Sigmoid colon (tissue), 4 donors: ENCODE data around the gene NVL.

ENCODE experiments used
- CTCF ChIP-seq, 4 experiments: fragments of 450-650 bp in 3 of 4; fragments of 200-600 bp in 1 of 4; IDR thresholded peaks; one replicate each; pipeline ENCODE4 v1.5.1; 2016 to 2019; ENCODE audit warnings: antibody characterized with exemption in 4 of 4, mild to moderate bottlenecking in 3 of 4, moderate library complexity in 2 of 4
- POLR2A ChIP-seq, 2 donors: fragments of 450-650 bp; IDR thresholded peaks; one replicate each; pipeline ENCODE4 v1.6.1; 2016; ENCODE audit warnings: antibody characterized with exemption in 2 of 2, mild to moderate bottlenecking in 2 of 2, moderate library complexity in 2 of 2
- POLR2AphosphoS5 ChIP-seq, 4 donors: sonication (generic); formaldehyde crosslinking; IDR thresholded peaks; one replicate each; pipeline ENCODE4 v1.6.1; 2017; ENCODE audit warnings: antibody characterized with exemption in 4 of 4

GRCh38 chr1:224273641-224274040, 56.3 kb downstream of the NVL start:
- no peak for TF ChIP-seq CTCF (IDR thresholded peaks at IDR 0.05)
- TF ChIP-seq POLR2A (IDR thresholded peaks at IDR 0.05), result no peak
- no peak for TF ChIP-seq POLR2AphosphoS5 (IDR thresholded peaks at IDR 0.05)
